ENCODE measurements around the gene AGBL1. TPM values are rescaled to one million over a fixed set of nuclear protein-coding genes. Genes with fewer than 3 reads are reported as not detected.

Gene AGBL1
- total and polyA plus RNA-seq, 2 experiments from 2014 or later, result 0.03 TPM; not detected in 1

GRCh38 chr15:86850939-86851338, 771.3 kb downstream of the AGBL1 start (continued):
- TF ChIP-seq CREB1 (CRISPR knock-in tag; IDR thresholded peaks at IDR 0.05; ENCODE audit: low read depth) (no peak), POLR2AphosphoS5 (IDR thresholded peaks at IDR 0.05; ENCODE audit: low read depth) (no peak), ETS1 (IDR thresholded peaks at IDR 0.05) (no peak), EZH2 (IDR thresholded peaks at IDR 0.05; ENCODE audit: low read depth, unreplicated experiment) (no peak), ZNF114 (CRISPR knock-in tag; IDR thresholded peaks at IDR 0.05) (no peak), STAT1 (IDR thresholded peaks at IDR 0.05; ENCODE audit: unreplicated experiment) (no peak), JUNB (IDR thresholded peaks at IDR 0.05; ENCODE audit: unreplicated experiment) (no peak), ZNF331 (CRISPR knock-in tag; IDR thresholded peaks at IDR 0.05; ENCODE audit: low read depth) (no peak)
- TF ChIP-seq, protein P1, sequence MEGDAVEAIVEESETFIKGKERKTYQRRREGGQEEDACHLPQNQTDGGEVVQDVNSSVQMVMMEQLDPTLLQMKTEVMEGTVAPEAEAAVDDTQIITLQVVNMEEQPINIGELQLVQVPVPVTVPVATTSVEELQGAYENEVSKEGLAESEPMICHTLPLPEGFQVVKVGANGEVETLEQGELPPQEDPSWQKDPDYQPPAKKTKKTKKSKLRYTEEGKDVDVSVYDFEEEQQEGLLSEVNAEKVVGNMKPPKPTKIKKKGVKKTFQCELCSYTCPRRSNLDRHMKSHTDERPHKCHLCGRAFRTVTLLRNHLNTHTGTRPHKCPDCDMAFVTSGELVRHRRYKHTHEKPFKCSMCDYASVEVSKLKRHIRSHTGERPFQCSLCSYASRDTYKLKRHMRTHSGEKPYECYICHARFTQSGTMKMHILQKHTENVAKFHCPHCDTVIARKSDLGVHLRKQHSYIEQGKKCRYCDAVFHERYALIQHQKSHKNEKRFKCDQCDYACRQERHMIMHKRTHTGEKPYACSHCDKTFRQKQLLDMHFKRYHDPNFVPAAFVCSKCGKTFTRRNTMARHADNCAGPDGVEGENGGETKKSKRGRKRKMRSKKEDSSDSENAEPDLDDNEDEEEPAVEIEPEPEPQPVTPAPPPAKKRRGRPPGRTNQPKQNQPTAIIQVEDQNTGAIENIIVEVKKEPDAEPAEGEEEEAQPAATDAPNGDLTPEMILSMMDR (conservative IDR thresholded peaks at IDR 0.05; ENCODE audit: low read depth in 2 of 2), result no peak

GRCh38 chr15:86852741-86853140, 773.1 kb downstream of the AGBL1 start:
- no peak overlapping the region for H3K27ac Mint-ChIP-seq
- ATAC-seq, result no peak
- Histone ChIP-seq H3K79me2 (replicated peaks; ENCODE audit: insufficient read depth) (no peaks in the 10 kb centered on the region), H3K4me3 (no peak overlapping the region), H4K20me1 (replicated peaks; ENCODE audit: insufficient read depth) (no peaks in the 10 kb centered on the region), H3K9me2 (ENCODE audit: insufficient read depth) (0 out of 2 replicates have a peak, but pooled peaks cover 5% of the 10 kb centered on the region), H3K4me2 (no peak overlapping the region), H2AFZ (peak overlapping the region; percentile 28; the same call in 1 of the 2 replicates), H3K4me1 (ENCODE audit: insufficient read depth) (no peaks in the 10 kb centered on the region), H3K27me3 (ENCODE audit: insufficient read depth) (no peaks in the 10 kb centered on the region), H3K36me3 (ENCODE audit: insufficient read depth) (no peaks in the 10 kb centered on the region), H3F3A (replicated peaks; ENCODE audit: low read depth) (no peaks in the 10 kb centered on the region), H3K27ac (ENCODE audit: low read depth) (no peak overlapping the region)
- H3K27me3 Mint-ChIP-seq (ENCODE audit: insufficient read depth, low read depth, poor library complexity), result no peaks in the 10 kb centered on the region
- no peak overlapping the region for H3K4me3 Mint-ChIP-seq
- H3K36me3 Mint-ChIP-seq (ENCODE audit: low read depth), result no peaks in the 10 kb centered on the region
- H3K9me3 Mint-ChIP-seq, result no peaks in the 10 kb centered on the region
- DNase-seq (ENCODE audit: low spot score), result no peak
- no peaks in the 10 kb centered on the region for H3K4me1 Mint-ChIP-seq
- TF ChIP-seq ZNF114 (CRISPR knock-in tag; IDR thresholded peaks at IDR 0.05) (no peak), CREB1 (CRISPR knock-in tag; IDR thresholded peaks at IDR 0.05; ENCODE audit: low read depth) (no peak), EZH2phosphoT487 (IDR thresholded peaks at IDR 0.05; ENCODE audit: unreplicated experiment) (no peak), ZNF331 (CRISPR knock-in tag; IDR thresholded peaks at IDR 0.05; ENCODE audit: low read depth) (no peak), POLR2AphosphoS5 (IDR thresholded peaks at IDR 0.05; ENCODE audit: low read depth) (no peak), REST (IDR thresholded peaks at IDR 0.05; ENCODE audit: unreplicated experiment) (no peak)
- TF ChIP-seq, protein P2, sequence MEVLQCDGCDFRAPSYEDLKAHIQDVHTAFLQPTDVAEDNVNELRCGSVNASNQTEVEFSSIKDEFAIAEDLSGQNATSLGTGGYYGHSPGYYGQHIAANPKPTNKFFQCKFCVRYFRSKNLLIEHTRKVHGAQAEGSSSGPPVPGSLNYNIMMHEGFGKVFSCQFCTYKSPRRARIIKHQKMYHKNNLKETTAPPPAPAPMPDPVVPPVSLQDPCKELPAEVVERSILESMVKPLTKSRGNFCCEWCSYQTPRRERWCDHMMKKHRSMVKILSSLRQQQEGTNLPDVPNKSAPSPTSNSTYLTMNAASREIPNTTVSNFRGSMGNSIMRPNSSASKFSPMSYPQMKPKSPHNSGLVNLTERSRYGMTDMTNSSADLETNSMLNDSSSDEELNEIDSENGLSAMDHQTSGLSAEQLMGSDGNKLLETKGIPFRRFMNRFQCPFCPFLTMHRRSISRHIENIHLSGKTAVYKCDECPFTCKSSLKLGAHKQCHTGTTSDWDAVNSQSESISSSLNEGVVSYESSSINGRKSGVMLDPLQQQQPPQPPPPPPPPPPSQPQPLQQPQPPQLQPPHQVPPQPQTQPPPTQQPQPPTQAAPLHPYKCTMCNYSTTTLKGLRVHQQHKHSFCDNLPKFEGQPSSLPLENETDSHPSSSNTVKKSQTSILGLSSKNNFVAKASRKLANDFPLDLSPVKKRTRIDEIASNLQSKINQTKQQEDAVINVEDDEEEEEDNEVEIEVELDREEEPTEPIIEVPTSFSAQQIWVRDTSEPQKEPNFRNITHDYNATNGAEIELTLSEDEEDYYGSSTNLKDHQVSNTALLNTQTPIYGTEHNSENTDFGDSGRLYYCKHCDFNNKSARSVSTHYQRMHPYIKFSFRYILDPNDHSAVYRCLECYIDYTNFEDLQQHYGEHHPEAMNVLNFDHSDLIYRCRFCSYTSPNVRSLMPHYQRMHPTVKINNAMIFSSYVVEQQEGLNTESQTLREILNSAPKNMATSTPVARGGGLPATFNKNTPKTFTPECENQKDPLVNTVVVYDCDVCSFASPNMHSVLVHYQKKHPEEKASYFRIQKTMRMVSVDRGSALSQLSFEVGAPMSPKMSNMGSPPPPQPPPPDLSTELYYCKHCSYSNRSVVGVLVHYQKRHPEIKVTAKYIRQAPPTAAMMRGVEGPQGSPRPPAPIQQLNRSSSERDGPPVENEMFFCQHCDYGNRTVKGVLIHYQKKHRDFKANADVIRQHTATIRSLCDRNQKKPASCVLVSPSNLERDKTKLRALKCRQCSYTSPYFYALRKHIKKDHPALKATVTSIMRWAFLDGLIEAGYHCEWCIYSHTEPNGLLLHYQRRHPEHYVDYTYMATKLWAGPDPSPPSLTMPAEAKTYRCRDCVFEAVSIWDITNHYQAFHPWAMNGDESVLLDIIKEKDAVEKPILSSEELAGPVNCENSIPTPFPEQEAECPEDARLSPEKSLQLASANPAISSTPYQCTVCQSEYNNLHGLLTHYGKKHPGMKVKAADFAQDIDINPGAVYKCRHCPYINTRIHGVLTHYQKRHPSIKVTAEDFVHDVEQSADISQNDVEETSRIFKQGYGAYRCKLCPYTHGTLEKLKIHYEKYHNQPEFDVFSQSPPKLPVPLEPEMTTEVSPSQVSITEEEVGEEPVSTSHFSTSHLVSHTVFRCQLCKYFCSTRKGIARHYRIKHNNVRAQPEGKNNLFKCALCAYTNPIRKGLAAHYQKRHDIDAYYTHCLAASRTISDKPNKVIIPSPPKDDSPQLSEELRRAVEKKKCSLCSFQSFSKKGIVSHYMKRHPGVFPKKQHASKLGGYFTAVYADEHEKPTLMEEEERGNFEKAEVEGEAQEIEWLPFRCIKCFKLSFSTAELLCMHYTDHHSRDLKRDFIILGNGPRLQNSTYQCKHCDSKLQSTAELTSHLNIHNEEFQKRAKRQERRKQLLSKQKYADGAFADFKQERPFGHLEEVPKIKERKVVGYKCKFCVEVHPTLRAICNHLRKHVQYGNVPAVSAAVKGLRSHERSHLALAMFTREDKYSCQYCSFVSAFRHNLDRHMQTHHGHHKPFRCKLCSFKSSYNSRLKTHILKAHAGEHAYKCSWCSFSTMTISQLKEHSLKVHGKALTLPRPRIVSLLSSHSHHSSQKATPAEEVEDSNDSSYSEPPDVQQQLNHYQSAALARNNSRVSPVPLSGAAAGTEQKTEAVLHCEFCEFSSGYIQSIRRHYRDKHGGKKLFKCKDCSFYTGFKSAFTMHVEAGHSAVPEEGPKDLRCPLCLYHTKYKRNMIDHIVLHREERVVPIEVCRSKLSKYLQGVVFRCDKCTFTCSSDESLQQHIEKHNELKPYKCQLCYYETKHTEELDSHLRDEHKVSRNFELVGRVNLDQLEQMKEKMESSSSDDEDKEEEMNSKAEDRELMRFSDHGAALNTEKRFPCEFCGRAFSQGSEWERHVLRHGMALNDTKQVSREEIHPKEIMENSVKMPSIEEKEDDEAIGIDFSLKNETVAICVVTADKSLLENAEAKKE (CRISPR knock-in tag; IDR thresholded peaks at IDR 0.05), result no peak

All from GM23338 (cell line).